K562 (cell line): ENCODE measurements around the gene EPHB2. TPM values are rescaled to one million over a fixed set of nuclear protein-coding genes. Genes with fewer than 3 reads are reported as not detected.

ENCODE experiments used
- FOXJ2 ChIP-seq: fragments of 200-800 bp; sonication (Bioruptor generic); IDR thresholded peaks from 2 replicates; pipeline ENCODE4 v1.6.1; 2016; ENCODE audit warnings: missing genetic modification characterization, missing compliant biosample characterization
- HLTF ChIP-seq: fragments of 450-650 bp; IDR thresholded peaks from 2 replicates; pipeline ENCODE4 v1.6.1; 2016
- JUND ChIP-seq, 2 experiments: IDR thresholded peaks; 2 replicates in 1 of 2; 3 replicates in 1 of 2; pipeline ENCODE4 v1.6.1; 2011; ENCODE audit warnings: borderline replicate concordance in 2 of 2, low read depth in 2 of 2, low read length in 2 of 2, improper control_type of control experiment in 1 of 2, missing biosample characterization in 1 of 2, missing genetic modification characterization in 1 of 2, missing genetic modification reagents in 1 of 2
- NR2C2 ChIP-seq, 2 experiments: fragments of 200-800 bp in 1 of 2; sonication (Bioruptor generic) in 1 of 2; sonication (generic) in 1 of 2; formaldehyde crosslinking in 1 of 2; IDR thresholded peaks; 2 replicates each; pipeline versions ENCODE4 v1.6.1 to v1.8.0; 2016 to 2022; ENCODE audit warnings: mild to moderate bottlenecking in 1 of 2, missing compliant biosample characterization in 1 of 2, missing genetic modification characterization in 1 of 2, missing genetic modification reagents in 1 of 2
- RBM17 ChIP-seq: fragments of 200-400 bp; formaldehyde crosslinking; IDR thresholded peaks from 2 replicates; pipeline ENCODE4 v1.6.1; 2017; ENCODE audit warnings: low read depth, mild to moderate bottlenecking, low read length, borderline replicate concordance
- SMAD3 ChIP-seq: fragments of 450-650 bp; formaldehyde crosslinking; conservative IDR thresholded peaks from 2 replicates; pipeline ENCODE4 v1.4.0; 2020; ENCODE audit warnings: mild to moderate bottlenecking
- SMAD4 ChIP-seq: fragments of 250-450 bp; sonication (Bioruptor Pico); conservative IDR thresholded peaks from 2 replicates; pipeline ENCODE4 v1.8.0; 2021; ENCODE audit warnings: inconsistent platforms, mild to moderate bottlenecking, moderate library complexity
- SMC3 ChIP-seq: conservative IDR thresholded peaks from 2 replicates; pipeline ENCODE4 v1.6.1; 2011; ENCODE audit warnings: low read depth, low read length, improper control_type of control experiment; ENCODE audit not compliant: insufficient read depth
- SPI1 ChIP-seq: IDR thresholded peaks from 2 replicates; pipeline ENCODE4 v1.6.1; 2011; ENCODE audit warnings: low read depth, low read length, control low read depth, borderline replicate concordance
- SRF ChIP-seq, 2 experiments: fragments of 250-450, 450-650 bp in 1 of 2; sonication (Bioruptor Pico) in 1 of 2; sonication (generic) in 1 of 2; formaldehyde crosslinking; IDR thresholded peaks; 2 replicates each; pipeline versions ENCODE4 v1.5.0 to v1.5.1; 2020 to 2022; ENCODE audit warnings: mild to moderate bottlenecking in 1 of 2, missing genetic modification reagents in 1 of 2
- TEAD1 ChIP-seq, 2 experiments: fragments of 450-650 bp in 1 of 2; sonication (generic) in 1 of 2; formaldehyde crosslinking; IDR thresholded peaks; 2 replicates each; pipeline versions ENCODE4 v1.4.0 to v1.8.0; 2020 to 2022; ENCODE audit warnings: mild to moderate bottlenecking in 2 of 2, missing genetic modification reagents in 1 of 2
- ZC3H4 ChIP-seq: sonication (generic); formaldehyde crosslinking; IDR thresholded peaks from 2 replicates; pipeline ENCODE4 v1.9.0; 2021; ENCODE audit warnings: missing genetic modification reagents, borderline replicate concordance
- ZFP36 ChIP-seq: fragments of 150-350 bp; IDR thresholded peaks from 2 replicates; pipeline ENCODE4 v1.6.1; 2018; ENCODE audit warnings: low read length, low read depth; ENCODE audit not compliant: partially characterized antibody
- ZNF133 ChIP-seq: fragments of 250-450 bp; sonication (Bioruptor Pico); IDR thresholded peaks from 2 replicates; pipeline ENCODE4 v1.4.0; 2020; ENCODE audit warnings: mild to moderate bottlenecking
- ZNF165 ChIP-seq: fragments of 250-450 bp; sonication (Bioruptor Pico); IDR thresholded peaks from 2 replicates; pipeline ENCODE4 v1.4.0; 2020; ENCODE audit warnings: borderline replicate concordance
- polyA plus RNA-seq, 8 experiments: library from polyadenylated mRNA; depleted of rRNA in 4 of 8; stranded (reverse) in 5 of 8; unstranded in 3 of 8; fragments of >200 nt; fragmentation: Nextera tagmentation in 2 of 8; fragmentation: Illumina TruSeq in 1 of 8; extraction: Ambion mirVana in 2 of 8; extraction: Trizol in 1 of 8; gene quantifications; 2 replicates each; pipeline versions ENCODE4 v1.2.1 to v1.2.3, GENCODE V29; 2011 to 2014; ENCODE audit warnings: inconsistent platforms in 1 of 8, missing spikeins in 1 of 8
- total RNA-seq, 7 experiments: library from RNA; depleted of rRNA in 6 of 7; stranded (reverse); fragments of >200 nt in 6 of 7; fragmentation: Illumina TruSeq in 2 of 7; extraction: Trizol in 2 of 7; gene quantifications; 2 replicates each; pipeline versions ENCODE4 v1.2.1 to v1.2.3, GENCODE V29; 2011 to 2021; ENCODE audit warnings: low replicate concordance in 1 of 7
- TF ChIP-seq, protein P1 (sequence below): IDR thresholded peaks from 2 replicates; pipeline ENCODE4 v1.6.1; 2014; ENCODE audit warnings: antibody characterized with exemption
- TF ChIP-seq, protein P2 (sequence below): fragments of 450-650 bp; IDR thresholded peaks from 2 replicates; pipeline ENCODE4 v1.6.1; 2016; ENCODE audit warnings: borderline replicate concordance
- TF ChIP-seq, protein P3 (sequence below): fragments of 250-450 bp; sonication (Bioruptor Pico); IDR thresholded peaks from 2 replicates; pipeline ENCODE4 v1.4.0; 2020

Gene EPHB2
- total and polyA plus RNA-seq, 9 of the 15 experiments (the other 6 are each of a cell fraction or from before 2014, with no cell fraction given), result not detected

DNA sequence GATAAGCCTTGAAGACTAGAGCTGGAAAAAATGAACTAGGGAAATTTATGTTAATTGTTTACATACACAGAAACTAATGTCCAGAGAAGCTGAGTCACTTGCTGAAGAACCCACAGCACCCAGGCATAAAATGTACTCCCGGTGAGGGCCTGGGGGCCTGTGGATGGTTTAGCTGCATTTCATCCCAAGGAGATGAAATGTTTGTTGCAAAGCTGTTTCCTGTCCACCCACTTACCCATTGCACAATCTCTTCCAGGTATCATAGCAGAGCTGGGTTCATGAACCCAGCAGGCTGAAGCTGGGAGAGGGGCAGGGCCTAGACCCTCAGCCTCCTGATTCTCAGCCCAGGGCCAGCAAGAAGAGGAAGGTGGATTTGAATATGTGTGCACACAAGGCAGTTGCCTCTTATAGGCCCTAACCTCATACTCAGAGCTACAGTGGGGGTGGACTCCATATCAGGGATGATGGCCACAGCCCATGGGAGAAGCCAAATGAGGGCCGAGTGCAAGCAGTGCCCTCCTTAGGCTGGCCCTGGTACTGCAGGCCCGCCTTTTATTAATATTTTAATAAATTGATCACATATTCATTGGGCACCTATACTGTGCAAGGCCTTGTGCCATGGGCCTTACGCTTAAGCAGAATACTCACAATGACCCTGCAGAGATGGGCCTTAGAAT, 151.3 kb downstream of the EPHB2 start (continued):
- TF ChIP-seq JUND (IDR thresholded peaks at IDR 0.05; ENCODE audit: borderline replicate concordance, low read depth, low read length) (0 out of 2 replicates have a peak, but pooled peaks have one; percentile 12), JUND (tag; IDR thresholded peaks at IDR 0.05; ENCODE audit: borderline replicate concordance, low read depth, low read length) (no peak), SMC3 (0 out of 2 replicates have a peak, but pooled peaks have one; percentile 22), HLTF (no peak), SPI1 (no peak), SMAD3 (CRISPR knock-in tag) (no peak), RBM17 (no peak), TEAD1 (CRISPR knock-in tag; IDR thresholded peaks at IDR 0.05) (no peak), ZNF165 (CRISPR knock-in tag) (no peak), FOXJ2 (no peak), SMAD4 (CRISPR knock-in tag) (no peak), ZFP36 (no peak), ZNF133 (CRISPR knock-in tag) (no peak), NR2C2 (CRISPR knock-in tag; IDR thresholded peaks at IDR 0.05) (no peak), NR2C2 (tag; IDR thresholded peaks at IDR 0.05) (no peak), ZC3H4 (CRISPR knock-in tag) (no peak), SRF (CRISPR knock-in tag; IDR thresholded peaks at IDR 0.05) (0 out of 4 replicates have a peak, but pooled peaks of 1 of the 2 experiments have one; percentile 15)
- TF ChIP-seq, protein P1, sequence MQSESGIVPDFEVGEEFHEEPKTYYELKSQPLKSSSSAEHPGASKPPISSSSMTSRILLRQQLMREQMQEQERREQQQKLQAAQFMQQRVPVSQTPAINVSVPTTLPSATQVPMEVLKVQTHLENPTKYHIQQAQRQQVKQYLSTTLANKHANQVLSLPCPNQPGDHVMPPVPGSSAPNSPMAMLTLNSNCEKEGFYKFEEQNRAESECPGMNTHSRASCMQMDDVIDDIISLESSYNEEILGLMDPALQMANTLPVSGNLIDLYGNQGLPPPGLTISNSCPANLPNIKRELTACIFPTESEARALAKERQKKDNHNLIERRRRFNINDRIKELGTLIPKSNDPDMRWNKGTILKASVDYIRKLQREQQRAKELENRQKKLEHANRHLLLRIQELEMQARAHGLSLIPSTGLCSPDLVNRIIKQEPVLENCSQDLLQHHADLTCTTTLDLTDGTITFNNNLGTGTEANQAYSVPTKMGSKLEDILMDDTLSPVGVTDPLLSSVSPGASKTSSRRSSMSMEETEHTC, result no peak
- TF ChIP-seq, protein P2, sequence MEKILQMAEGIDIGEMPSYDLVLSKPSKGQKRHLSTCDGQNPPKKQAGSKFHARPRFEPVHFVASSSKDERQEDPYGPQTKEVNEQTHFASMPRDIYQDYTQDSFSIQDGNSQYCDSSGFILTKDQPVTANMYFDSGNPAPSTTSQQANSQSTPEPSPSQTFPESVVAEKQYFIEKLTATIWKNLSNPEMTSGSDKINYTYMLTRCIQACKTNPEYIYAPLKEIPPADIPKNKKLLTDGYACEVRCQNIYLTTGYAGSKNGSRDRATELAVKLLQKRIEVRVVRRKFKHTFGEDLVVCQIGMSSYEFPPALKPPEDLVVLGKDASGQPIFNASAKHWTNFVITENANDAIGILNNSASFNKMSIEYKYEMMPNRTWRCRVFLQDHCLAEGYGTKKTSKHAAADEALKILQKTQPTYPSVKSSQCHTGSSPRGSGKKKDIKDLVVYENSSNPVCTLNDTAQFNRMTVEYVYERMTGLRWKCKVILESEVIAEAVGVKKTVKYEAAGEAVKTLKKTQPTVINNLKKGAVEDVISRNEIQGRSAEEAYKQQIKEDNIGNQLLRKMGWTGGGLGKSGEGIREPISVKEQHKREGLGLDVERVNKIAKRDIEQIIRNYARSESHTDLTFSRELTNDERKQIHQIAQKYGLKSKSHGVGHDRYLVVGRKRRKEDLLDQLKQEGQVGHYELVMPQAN, result no peak
- TF ChIP-seq, protein P3, sequence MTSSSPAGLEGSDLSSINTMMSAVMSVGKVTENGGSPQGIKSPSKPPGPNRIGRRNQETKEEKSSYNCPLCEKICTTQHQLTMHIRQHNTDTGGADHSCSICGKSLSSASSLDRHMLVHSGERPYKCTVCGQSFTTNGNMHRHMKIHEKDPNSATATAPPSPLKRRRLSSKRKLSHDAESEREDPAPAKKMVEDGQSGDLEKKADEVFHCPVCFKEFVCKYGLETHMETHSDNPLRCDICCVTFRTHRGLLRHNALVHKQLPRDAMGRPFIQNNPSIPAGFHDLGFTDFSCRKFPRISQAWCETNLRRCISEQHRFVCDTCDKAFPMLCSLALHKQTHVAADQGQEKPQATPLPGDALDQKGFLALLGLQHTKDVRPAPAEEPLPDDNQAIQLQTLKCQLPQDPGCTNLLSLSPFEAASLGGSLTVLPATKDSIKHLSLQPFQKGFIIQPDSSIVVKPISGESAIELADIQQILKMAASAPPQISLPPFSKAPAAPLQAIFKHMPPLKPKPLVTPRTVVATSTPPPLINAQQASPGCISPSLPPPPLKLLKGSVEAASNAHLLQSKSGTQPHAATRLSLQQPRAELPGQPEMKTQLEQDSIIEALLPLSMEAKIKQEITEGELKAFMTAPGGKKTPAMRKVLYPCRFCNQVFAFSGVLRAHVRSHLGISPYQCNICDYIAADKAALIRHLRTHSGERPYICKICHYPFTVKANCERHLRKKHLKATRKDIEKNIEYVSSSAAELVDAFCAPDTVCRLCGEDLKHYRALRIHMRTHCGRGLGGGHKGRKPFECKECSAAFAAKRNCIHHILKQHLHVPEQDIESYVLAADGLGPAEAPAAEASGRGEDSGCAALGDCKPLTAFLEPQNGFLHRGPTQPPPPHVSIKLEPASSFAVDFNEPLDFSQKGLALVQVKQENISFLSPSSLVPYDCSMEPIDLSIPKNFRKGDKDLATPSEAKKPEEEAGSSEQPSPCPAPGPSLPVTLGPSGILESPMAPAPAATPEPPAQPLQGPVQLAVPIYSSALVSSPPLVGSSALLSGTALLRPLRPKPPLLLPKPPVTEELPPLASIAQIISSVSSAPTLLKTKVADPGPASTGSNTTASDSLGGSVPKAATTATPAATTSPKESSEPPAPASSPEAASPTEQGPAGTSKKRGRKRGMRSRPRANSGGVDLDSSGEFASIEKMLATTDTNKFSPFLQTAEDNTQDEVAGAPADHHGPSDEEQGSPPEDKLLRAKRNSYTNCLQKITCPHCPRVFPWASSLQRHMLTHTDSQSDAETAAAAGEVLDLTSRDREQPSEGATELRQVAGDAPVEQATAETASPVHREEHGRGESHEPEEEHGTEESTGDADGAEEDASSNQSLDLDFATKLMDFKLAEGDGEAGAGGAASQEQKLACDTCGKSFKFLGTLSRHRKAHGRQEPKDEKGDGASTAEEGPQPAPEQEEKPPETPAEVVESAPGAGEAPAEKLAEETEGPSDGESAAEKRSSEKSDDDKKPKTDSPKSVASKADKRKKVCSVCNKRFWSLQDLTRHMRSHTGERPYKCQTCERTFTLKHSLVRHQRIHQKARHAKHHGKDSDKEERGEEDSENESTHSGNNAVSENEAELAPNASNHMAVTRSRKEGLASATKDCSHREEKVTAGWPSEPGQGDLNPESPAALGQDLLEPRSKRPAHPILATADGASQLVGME (CRISPR knock-in tag), result no peak
